ENCODE data around the gene NFIA.

Gene NFIA

GRCh38 chr1:61085206-61085982, 3.0 kb downstream of the NFIA start:
- DNase-seq = no peak

- no peak for DNase-seq
Observed at GRCh38 chr1:61085983-61086644, 3.8 kb downstream of the NFIA start.

GRCh38 chr1:61087571-61087970, 5.2 kb downstream of the NFIA start:
- DNase-seq = no peak

- no peak for DNase-seq
Observed at GRCh38 chr1:61088163-61088974, 6.0 kb downstream of the NFIA start.

GRCh38 chr1:61089338-61089737, 7.0 kb downstream of the NFIA start:
- no peak for DNase-seq

- no peak for DNase-seq
Observed at GRCh38 chr1:61089741-61090140, 7.4 kb downstream of the NFIA start.

- no peak for DNase-seq
Observed at GRCh38 chr1:61090546-61091202, 8.3 kb downstream of the NFIA start.

GRCh38 chr1:61091455-61091854, 9.1 kb downstream of the NFIA start:
- no peak for DNase-seq

GRCh38 chr1:61092642-61093041, 10.3 kb downstream of the NFIA start:
- DNase-seq = no peak

GRCh38 chr1:61093525-61094137, 11.3 kb downstream of the NFIA start:
- DNase-seq = no peak

GRCh38 chr1:61094677-61095469, 12.5 kb downstream of the NFIA start:
- DNase-seq = no peak

GRCh38 chr1:61095470-61095812, 13.1 kb downstream of the NFIA start:
- DNase-seq = no peak

- DNase-seq = no peak
Observed at GRCh38 chr1:61097317-61097716, 15.0 kb downstream of the NFIA start.

GRCh38 chr1:61097722-61098121, 15.4 kb downstream of the NFIA start:
- no peak for DNase-seq

GRCh38 chr1:61098333-61098732, 16.0 kb downstream of the NFIA start:
- no peak for DNase-seq

- no peak for DNase-seq
Observed at GRCh38 chr1:61098906-61099437, 16.6 kb downstream of the NFIA start.

- DNase-seq = no peak
Observed at GRCh38 chr1:61100578-61100977, 18.2 kb downstream of the NFIA start.

- no peak for DNase-seq
Observed at GRCh38 chr1:61101536-61101935, 19.2 kb downstream of the NFIA start.

GRCh38 chr1:61102041-61102440, 19.7 kb downstream of the NFIA start:
- no peak for DNase-seq

GRCh38 chr1:61102621-61103020, 20.3 kb downstream of the NFIA start:
- DNase-seq = no peak

GRCh38 chr1:61104220-61104671, 21.9 kb downstream of the NFIA start:
- no peak for DNase-seq

- DNase-seq = no peak
Observed at GRCh38 chr1:61107638-61108037, 25.3 kb downstream of the NFIA start.

Data from activated gamma-delta T cell treated with Interleukin-2 at 50 U/mL for 16 hours (primary cell).